Stimulated activated memory B cell treated with anti-CD40 and anti-IgM and Interleukin-4, amounts not matched to agents 10 μg/mL and 1 μg/mL and 100 μg/mL, for 72 hours (primary cell): ENCODE measurements around the gene REST.
"Not testable (repeated sequence)": the region's sequence is repeated elsewhere in the genome, so short reads cannot be mapped to it uniquely, and the experiment has no call there.

ENCODE experiments used
- ATAC-seq: fragments of 150-1000 bp; cut with Tn5 transposase; 2 replicates; pipeline ENCODE4 v1.10.0; 2021
- H3K27ac Mint-ChIP-seq: one replicate; pipeline ENCODE4 v1.8.0; 2022; ENCODE audit warnings: mild to moderate bottlenecking, mixed read lengths
- H3K27me3 Mint-ChIP-seq: one replicate; pipeline ENCODE4 v1.8.0; 2022; ENCODE audit warnings: mixed read lengths
- H3K36me3 Mint-ChIP-seq: one replicate; pipeline ENCODE4 v1.8.0; 2022; ENCODE audit warnings: mixed read lengths
- H3K4me1 Mint-ChIP-seq: one replicate; pipeline ENCODE4 v1.8.0; 2022; ENCODE audit warnings: mixed read lengths
- H3K4me3 Mint-ChIP-seq: one replicate; pipeline ENCODE4 v1.8.0; 2022; ENCODE audit warnings: mild to moderate bottlenecking, moderate library complexity, mixed read lengths
- H3K9me3 Mint-ChIP-seq: one replicate; pipeline ENCODE4 v1.8.0; 2022; ENCODE audit warnings: mixed read lengths

REST gene

DNA sequence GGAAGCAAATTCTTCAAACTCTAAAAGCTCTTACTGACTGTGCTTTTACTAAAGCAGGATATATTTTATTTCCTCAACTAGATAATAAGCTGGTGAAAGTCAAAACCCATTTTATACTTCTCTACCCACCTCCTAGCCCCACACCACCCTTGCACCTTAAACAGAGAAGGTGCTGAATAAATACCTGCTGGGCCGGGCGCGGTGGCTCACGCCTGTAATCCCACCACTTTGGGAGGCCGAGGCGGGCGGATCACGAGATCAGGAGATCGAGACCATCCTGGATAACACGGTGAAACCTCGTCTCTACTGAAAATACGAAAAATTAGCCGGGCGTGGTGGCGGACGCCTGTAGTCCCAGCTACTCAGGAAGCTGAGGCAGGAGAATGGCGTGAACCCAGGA is 9.9 kb upstream of the REST start:
- not testable (repeated sequence) for H3K36me3 Mint-ChIP-seq, H3K27me3 Mint-ChIP-seq, H3K27ac Mint-ChIP-seq, H3K4me3 Mint-ChIP-seq, H3K9me3 Mint-ChIP-seq, ATAC-seq, H3K4me1 Mint-ChIP-seq

DNA sequence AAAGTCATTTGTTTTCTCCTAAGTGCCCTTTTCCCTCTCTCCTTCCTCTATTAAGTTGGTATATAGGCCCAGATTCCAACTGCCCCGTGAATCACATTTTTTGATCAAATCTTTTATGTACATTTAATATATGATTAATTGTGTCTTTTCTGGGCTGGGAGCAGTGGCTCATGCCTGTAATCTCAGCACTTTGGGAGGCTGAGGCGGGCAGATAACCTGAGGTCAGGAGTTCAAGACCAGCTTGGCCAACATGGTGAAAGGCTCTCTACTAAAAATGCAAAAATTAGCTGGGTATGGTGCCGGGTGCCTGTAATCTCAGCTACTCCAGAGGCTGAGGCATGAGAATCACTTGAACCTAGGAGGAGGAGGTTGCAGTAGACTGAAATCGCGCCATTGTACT is 7.5 kb upstream of the REST start:
- H3K36me3 Mint-ChIP-seq, H3K27me3 Mint-ChIP-seq, H3K4me3 Mint-ChIP-seq, ATAC-seq, H3K4me1 Mint-ChIP-seq, H3K27ac Mint-ChIP-seq, H3K9me3 Mint-ChIP-seq: not testable (repeated sequence)

DNA sequence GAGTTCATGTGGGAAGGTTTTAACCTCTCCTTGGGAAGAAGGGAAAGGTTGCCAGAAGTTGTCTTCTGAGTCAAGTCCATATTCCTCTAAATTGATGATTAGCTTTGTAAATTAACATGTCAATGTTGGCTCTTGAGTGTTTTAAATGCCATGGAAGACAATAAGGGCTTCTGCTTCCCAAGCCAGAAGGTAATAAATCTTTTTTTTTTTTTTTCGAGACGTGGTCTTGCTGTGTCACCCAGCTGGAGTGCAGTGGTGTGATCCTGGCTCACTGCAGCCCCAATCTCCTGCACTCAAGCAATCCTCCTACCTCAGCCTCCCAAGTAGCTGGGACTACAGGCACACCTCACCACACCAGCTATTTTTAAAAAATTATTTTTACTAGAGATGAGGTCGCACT is 5.0 kb upstream of the REST start:
- Mint-ChIP-seq H3K27me3 (no peaks in the 10 kb centered on the region), H3K9me3 (no peaks in the 10 kb centered on the region), H3K4me1 (peaks cover 10% of the 10 kb centered on the region), H3K27ac (no peak overlapping the region), H3K36me3 (no peaks in the 10 kb centered on the region), H3K4me3 (no peak overlapping the region)
- no peak for ATAC-seq

DNA sequence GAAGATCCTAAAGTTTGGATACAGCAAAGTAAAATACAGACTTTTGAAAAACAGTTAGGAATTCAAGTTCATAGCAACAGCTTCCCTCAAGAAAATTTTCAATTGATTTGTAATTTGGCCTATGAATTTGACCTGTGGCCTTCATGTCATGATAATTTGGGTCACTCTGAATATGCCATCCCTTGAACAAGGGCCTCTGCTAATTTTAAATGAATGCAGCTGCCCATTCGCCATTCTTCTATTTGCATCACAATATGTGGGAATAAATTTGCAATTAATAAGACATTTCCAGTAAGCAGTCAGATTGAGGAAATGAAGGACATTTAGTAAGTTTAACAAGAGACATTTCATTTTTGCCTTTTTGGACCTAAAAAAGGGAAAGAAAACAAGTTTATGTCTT is 1.9 kb upstream of the REST start:
- Mint-ChIP-seq H3K9me3 (no peaks in the 10 kb centered on the region), H3K27me3 (no peaks in the 10 kb centered on the region), H3K36me3 (peaks cover 4% of the 10 kb centered on the region), H3K27ac (no peak overlapping the region), H3K4me3 (no peak overlapping the region), H3K4me1 (peaks cover 25% of the 10 kb centered on the region)
- no peak for ATAC-seq

DNA sequence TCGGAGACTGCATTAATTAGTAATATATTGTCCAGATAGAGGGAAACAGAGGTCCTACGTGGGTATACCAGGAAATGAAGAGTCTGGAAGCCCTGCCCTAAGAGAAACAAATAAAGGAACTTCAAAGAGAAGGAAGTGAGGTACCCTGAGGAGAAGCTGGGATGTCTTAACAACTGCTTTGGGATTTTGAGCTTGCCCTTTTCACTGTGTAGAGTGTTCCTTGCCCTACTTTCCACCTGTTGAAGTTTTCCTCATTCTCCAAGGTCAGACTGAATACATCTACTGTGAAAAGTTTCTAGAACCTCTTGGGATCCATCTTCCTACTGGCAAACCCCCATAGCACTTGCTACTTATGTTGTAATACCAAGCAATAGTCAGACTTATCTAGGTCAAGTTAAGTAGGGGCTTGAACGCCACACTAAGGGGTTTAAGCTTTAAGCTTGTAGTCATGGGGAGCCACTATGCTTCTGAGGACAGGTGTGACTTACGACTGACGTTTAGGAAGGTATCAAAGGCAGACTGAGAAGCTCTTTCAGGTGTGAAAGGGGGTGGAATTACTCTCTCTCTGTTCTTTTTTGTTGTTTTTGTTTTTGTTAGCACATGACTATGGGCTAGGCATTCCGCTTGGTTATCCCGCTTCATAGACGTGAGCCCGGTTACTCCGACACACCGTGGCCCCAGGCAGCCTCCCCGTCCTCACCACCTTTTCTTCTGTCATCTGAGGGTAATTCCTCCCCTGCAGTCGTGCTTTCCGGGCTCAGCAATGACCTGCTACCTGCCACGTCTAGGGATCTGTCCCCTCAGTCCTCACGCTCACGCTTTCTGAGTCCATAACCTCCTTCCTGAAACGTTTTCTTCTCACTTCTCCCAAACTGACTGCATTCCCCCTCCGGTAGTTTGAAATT is 959 bp upstream of the REST start:
- H3K36me3 Mint-ChIP-seq = peaks cover 13% of the 10 kb centered on the region
- no peak for ATAC-seq
- no peaks in the 10 kb centered on the region for H3K9me3 Mint-ChIP-seq

DNA sequence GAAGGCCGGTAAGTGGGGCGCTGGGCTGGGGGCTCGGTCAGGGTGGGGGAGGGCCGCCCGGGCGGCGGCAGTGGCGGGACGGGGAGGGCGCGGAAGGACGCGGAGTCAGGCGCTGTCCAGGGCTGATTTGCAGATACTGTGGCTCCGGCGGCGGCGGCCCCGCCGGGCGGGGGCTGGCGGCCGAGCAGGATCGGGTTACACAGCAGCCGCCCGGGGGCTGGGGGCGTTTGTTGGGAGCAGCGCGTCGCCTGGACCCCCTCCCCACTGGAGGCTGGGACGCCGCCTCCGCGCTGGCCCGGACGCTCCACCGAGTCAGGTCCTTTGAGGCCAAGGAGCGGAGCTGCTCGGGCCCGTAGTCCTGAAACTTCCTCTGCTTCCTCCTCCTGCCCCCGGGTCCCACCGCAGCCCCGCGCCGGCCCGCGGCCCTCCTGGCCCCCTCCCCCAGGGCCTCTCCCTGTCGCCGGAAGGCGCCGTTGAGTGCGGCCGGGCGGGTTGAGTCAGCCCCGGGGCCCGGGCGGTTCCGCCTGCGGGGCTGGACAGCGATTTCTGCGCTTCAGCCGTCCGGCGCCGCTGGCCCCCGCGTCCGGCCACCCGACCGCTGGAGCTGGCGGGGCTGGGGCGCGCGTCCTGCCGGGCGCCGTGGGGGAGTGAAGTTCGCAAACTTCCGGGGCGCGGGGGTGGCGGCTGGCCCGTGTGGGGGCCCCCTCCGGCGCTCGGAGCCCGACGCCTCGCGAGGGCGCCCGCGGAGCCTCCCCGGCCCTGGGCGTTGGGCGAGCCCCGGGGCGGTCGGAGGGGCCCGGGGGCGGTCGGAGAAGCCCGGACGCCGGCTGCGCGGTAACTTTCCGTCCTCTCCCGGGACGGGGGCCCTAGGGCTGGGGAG is 746 bp downstream of the REST start:
- ATAC-seq = peak; percentile 85
- peaks cover 13% of the 10 kb centered on the region for H3K36me3 Mint-ChIP-seq
- no peaks in the 10 kb centered on the region for H3K27me3 Mint-ChIP-seq
- H3K4me1 Mint-ChIP-seq = peaks cover 37% of the 10 kb centered on the region
- H3K27ac Mint-ChIP-seq = peak overlapping the region; percentile 97
- peak overlapping the region; percentile 99 for H3K4me3 Mint-ChIP-seq
- no peaks in the 10 kb centered on the region for H3K9me3 Mint-ChIP-seq

More for the DNA sequence above, 959 bp upstream of the REST start:
- no peaks in the 10 kb centered on the region for H3K27me3 Mint-ChIP-seq
- H3K27ac Mint-ChIP-seq = peak overlapping the region; percentile 97
- peaks cover 34% of the 10 kb centered on the region for H3K4me1 Mint-ChIP-seq
- peak overlapping the region; percentile 86 for H3K4me3 Mint-ChIP-seq

DNA sequence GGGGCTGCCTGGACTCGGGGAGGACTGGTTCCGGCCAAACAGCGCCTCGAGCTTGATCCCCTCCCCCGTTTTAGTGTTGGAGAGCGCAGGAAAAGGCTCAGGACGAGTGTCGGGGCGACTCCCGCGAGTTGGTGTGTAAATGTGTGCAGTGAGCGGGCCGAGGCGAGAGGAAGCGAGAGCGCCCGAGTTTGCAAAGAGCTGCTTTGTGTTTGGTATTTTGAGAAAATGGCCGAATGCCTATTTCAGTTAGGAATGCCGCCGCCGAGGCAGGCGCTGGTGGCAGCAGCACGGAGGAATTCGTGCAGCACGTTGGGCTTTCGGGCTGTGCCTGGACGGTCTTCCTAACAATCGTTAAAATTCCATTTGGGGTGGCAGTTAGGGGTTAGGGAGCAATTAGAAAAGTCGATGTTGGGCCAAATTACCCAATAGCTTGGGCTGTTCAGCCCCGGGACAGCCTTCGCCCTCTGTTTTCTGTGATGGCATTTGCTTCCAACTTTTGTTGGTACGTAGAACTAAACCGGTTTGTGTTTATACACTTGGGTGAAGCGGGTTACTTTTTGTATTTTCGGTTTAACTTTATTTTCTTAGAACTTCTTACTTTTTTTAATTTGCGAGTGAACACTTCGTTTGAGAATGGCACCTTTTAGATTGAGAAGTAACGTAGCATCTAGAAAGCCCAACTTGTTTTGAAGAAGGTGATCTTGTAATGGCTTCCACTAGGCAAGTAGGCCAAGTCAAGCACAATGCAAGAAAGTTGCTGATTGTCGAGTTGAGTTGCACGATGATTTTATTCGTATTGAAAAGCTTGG is 1.6 kb downstream of the REST start:
- Mint-ChIP-seq H3K36me3 (peaks cover 13% of the 10 kb centered on the region), H3K27me3 (no peaks in the 10 kb centered on the region), H3K27ac (peak overlapping the region; percentile 97), H3K4me3 (peak overlapping the region; percentile 99), H3K4me1 (peaks cover 40% of the 10 kb centered on the region), H3K9me3 (no peaks in the 10 kb centered on the region)
- peak; percentile 65 for ATAC-seq

DNA sequence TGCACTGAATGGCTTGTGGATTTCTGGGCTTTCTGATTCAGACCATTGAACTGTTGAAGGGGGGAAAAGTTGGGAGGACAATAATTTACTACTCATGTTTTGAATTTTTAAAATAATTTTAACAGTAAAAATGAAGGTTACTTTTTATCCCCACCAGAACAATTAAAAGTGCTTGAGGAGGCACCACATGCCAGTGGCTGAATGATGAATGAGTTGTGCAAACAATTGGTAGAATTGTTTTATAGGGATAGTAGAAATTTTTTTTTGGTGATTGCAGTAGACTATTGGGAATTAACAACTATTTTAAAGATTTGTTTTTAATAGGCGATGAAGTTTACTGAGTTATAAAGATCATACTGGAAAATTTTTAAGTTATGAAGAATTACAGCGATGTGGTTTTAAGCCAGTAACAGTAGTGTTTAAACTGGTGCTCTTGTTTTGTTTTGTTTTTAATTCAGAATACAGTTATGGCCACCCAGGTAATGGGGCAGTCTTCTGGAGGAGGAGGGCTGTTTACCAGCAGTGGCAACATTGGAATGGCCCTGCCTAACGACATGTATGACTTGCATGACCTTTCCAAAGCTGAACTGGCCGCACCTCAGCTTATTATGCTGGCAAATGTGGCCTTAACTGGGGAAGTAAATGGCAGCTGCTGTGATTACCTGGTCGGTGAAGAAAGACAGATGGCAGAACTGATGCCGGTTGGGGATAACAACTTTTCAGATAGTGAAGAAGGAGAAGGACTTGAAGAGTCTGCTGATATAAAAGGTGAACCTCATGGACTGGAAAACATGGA is 2.7 kb downstream of the REST start:
- no peaks in the 10 kb centered on the region for H3K9me3 Mint-ChIP-seq
- H3K36me3 Mint-ChIP-seq = peaks cover 13% of the 10 kb centered on the region
- peaks cover 40% of the 10 kb centered on the region for H3K4me1 Mint-ChIP-seq
- H3K4me3 Mint-ChIP-seq = peak overlapping the region; percentile 99
- peak overlapping the region; percentile 97 for H3K27ac Mint-ChIP-seq
- H3K27me3 Mint-ChIP-seq = no peaks in the 10 kb centered on the region
- ATAC-seq = no peak

DNA sequence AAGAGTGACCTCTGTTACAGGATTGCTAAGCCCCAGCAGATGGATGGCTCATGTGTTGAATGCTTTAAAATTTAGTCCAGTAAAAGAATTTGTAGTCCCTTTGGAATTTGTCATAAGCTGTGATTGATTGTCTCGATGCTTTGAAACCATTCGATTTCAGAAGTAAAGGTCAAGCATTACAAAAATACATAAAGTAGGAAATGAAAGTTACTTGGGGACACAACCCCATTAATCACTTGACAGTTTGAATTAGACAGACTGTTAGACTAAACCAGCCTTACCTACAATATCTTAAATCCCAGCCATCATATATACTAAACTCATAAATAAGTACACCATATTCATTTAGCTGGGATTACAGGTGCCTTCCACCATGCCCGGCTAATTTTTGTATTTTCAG is 6.6 kb downstream of the REST start:
- Mint-ChIP-seq H3K4me1 (peaks cover 42% of the 10 kb centered on the region), H3K9me3 (no peaks in the 10 kb centered on the region), H3K27ac (no peak overlapping the region), H3K4me3 (no peak overlapping the region), H3K27me3 (no peaks in the 10 kb centered on the region), H3K36me3 (peaks cover 13% of the 10 kb centered on the region)
- no peak for ATAC-seq

DNA sequence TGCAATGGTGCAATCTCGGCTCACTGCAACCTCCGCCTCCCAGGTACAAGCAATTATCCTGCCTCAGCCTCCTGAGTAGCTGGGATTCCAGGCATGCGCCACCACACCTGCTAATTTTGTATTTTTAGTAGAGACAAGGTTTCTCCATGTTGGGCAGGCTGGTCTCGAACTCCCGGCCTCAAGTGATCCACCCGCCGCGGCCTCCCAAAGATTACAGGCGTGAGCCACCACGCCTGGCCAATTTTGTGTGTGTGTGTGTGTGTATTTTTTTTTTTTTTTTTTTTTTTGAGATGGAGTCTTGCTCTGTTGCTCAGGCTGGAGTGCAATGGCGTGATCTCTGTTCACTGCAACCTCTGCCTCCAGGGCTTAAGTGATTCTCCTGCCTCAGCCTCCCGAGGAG is 7.3 kb downstream of the REST start:
- H3K4me3 Mint-ChIP-seq, H3K9me3 Mint-ChIP-seq, H3K27ac Mint-ChIP-seq, ATAC-seq, H3K27me3 Mint-ChIP-seq: not testable (repeated sequence)
- H3K4me1 Mint-ChIP-seq = peaks cover 36% of the 10 kb centered on the region
- H3K36me3 Mint-ChIP-seq = peaks cover 14% of the 10 kb centered on the region

DNA sequence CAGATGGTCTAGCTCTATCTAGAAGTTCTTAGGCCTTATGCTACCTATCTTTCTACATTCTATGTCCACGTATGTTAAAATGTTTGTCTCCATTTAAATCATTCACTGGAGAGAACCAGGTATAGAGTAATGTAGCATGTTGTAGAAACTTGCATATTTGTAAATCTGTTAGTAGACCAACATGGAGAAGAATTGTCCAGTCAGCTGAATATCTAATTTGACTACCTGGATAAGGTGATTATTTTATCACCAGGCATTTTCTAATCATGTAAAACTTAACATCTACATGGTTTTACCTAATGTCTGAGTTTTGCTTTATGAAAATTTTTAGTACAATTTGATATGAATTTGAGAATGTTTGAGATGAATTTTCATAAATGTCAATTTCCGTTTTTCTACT is 19.5 kb downstream of the REST start:
- Mint-ChIP-seq H3K27ac (no peak overlapping the region), H3K9me3 (no peaks in the 10 kb centered on the region), H3K27me3 (no peaks in the 10 kb centered on the region), H3K4me1 (no peaks in the 10 kb centered on the region), H3K36me3 (peaks cover 53% of the 10 kb centered on the region), H3K4me3 (no peak overlapping the region)
- ATAC-seq = no peak

DNA sequence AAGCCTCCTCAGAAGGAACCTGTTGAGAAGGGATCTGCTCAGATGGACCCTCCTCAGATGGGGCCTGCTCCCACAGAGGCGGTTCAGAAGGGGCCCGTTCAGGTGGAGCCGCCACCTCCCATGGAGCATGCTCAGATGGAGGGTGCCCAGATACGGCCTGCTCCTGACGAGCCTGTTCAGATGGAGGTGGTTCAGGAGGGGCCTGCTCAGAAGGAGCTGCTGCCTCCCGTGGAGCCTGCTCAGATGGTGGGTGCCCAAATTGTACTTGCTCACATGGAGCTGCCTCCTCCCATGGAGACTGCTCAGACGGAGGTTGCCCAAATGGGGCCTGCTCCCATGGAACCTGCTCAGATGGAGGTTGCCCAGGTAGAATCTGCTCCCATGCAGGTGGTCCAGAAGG is 22.9 kb downstream of the REST start:
- no peak overlapping the region for H3K4me3 Mint-ChIP-seq
- H3K27ac Mint-ChIP-seq = no peak overlapping the region
- H3K4me1 Mint-ChIP-seq = peaks cover 7% of the 10 kb centered on the region
- no peaks in the 10 kb centered on the region for H3K27me3 Mint-ChIP-seq
- no peak for ATAC-seq
- H3K9me3 Mint-ChIP-seq = no peaks in the 10 kb centered on the region
- peaks cover 37% of the 10 kb centered on the region for H3K36me3 Mint-ChIP-seq

DNA sequence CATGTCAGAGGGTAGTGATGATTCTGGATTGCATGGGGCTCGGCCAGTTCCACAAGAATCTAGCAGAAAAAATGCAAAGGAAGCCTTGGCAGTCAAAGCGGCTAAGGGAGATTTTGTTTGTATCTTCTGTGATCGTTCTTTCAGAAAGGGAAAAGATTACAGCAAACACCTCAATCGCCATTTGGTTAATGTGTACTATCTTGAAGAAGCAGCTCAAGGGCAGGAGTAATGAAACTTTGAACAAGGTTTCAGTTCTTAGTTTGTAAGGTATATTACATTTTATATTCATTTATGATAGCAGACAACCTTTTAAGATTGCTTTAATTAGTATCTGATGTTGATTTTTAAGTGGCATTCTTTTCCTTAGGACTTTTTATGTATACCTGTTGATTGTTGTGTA is 24.2 kb downstream of the REST start:
- ATAC-seq = no peak
- Mint-ChIP-seq H3K36me3 (peaks cover 34% of the 10 kb centered on the region), H3K27me3 (no peaks in the 10 kb centered on the region), H3K9me3 (no peaks in the 10 kb centered on the region), H3K27ac (no peak overlapping the region), H3K4me1 (peaks cover 7% of the 10 kb centered on the region), H3K4me3 (no peak overlapping the region)

DNA sequence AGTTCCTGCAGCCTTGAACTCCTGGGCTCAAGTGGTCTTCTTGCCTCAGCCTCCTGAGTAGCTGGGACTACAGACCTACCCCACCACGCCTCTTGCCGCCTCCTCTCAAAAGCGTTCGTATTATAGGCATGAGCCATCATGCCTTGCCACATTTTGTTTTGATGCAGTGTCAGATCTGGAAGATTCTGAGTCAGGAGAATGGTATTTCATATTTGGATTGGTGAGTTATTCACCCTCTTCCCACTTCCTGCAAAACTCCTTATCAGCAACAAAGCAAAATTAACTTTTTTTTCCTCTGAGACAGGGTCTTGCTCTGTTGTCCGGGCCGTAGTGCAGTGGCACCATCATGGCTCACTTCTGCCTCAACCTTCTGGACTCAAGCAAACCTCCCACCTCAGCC is 29.6 kb downstream of the REST start:
- H3K4me1 Mint-ChIP-seq = peaks cover 7% of the 10 kb centered on the region
- H3K36me3 Mint-ChIP-seq = peaks cover 33% of the 10 kb centered on the region
- H3K4me3 Mint-ChIP-seq = no peak overlapping the region
- H3K9me3 Mint-ChIP-seq = no peaks in the 10 kb centered on the region
- no peaks in the 10 kb centered on the region for H3K27me3 Mint-ChIP-seq
- no peak for ATAC-seq
- H3K27ac Mint-ChIP-seq = no peak overlapping the region
